ENCODE data around the gene PHC2. TPM values are rescaled to one million over a fixed set of nuclear protein-coding genes. Genes with fewer than 3 reads are reported as not detected.

Gene PHC2
- total RNA-seq, 1 experiment from 2014 or later: 245 TPM

GRCh38 chr1:33349778-33350610 lies 80.9 kb downstream of the PHC2 start:
- peak; percentile 82 for DNase-seq (ENCODE audit: low read depth)

GRCh38 chr1:33349081-33349759 lies 81.7 kb downstream of the PHC2 start:
- DNase-seq (ENCODE audit: low read depth): no peak

GRCh38 chr1:33348676-33349080 lies 82.2 kb downstream of the PHC2 start:
- no peak for DNase-seq (ENCODE audit: low read depth)

GRCh38 chr1:33348194-33348593 lies 82.7 kb downstream of the PHC2 start:
- no peak for DNase-seq (ENCODE audit: low read depth)

GRCh38 chr1:33347650-33347992 lies 83.3 kb downstream of the PHC2 start:
- DNase-seq (ENCODE audit: low read depth): peak; percentile 64

- DNase-seq (ENCODE audit: low read depth): peak; percentile 97
These were observed 83.8 kb downstream of the PHC2 start for GRCh38 chr1:33346927-33347649.

GRCh38 chr1:33346533-33346926 lies 84.4 kb downstream of the PHC2 start:
- no peak for DNase-seq (ENCODE audit: low read depth)

GRCh38 chr1:33344896-33345560 lies 85.9 kb downstream of the PHC2 start:
- DNase-seq (ENCODE audit: low read depth): no peak

- DNase-seq (ENCODE audit: low read depth): no peak
These were observed 87.4 kb downstream of the PHC2 start for GRCh38 chr1:33343539-33343938.

GRCh38 chr1:33342041-33342723 lies 88.7 kb downstream of the PHC2 start:
- DNase-seq (ENCODE audit: low read depth): peak; percentile 99

GRCh38 chr1:33341190-33341589 lies 89.7 kb downstream of the PHC2 start:
- no peak for DNase-seq (ENCODE audit: low read depth)

- no peak for DNase-seq (ENCODE audit: low read depth)
These were observed 91.5 kb downstream of the PHC2 start for GRCh38 chr1:33339413-33339812.

- peak; percentile 89 for DNase-seq (ENCODE audit: low read depth)
These were observed 92.3 kb downstream of the PHC2 start for GRCh38 chr1:33338440-33339211.

- peak; percentile 45 for DNase-seq (ENCODE audit: low read depth)
These were observed 92.9 kb downstream of the PHC2 start for GRCh38 chr1:33338048-33338439.

- DNase-seq (ENCODE audit: low read depth): no peak
These were observed 93.5 kb downstream of the PHC2 start for GRCh38 chr1:33337441-33337840.

- no peak for DNase-seq (ENCODE audit: low read depth)
These were observed 94.3 kb downstream of the PHC2 start for GRCh38 chr1:33336580-33336979.

- DNase-seq (ENCODE audit: low read depth): no peak
These were observed 95.9 kb downstream of the PHC2 start for GRCh38 chr1:33335020-33335419.

GRCh38 chr1:33334081-33334552 lies 96.8 kb downstream of the PHC2 start:
- peak; percentile 55 for DNase-seq (ENCODE audit: low read depth)

GRCh38 chr1:33332881-33333280 lies 98.0 kb downstream of the PHC2 start:
- DNase-seq (ENCODE audit: low read depth): no peak

- peak; percentile 66 for DNase-seq (ENCODE audit: low read depth)
These were observed 98.5 kb downstream of the PHC2 start for GRCh38 chr1:33332357-33332789.

All from LHCN-M2 (cell line).